Erythroblast (primary cell): ENCODE results near the gene ADCK1.
"Not testable (repeated sequence)": the region's sequence is repeated elsewhere in the genome, so short reads cannot be mapped to it uniquely, and the experiment has no call there.

Experiments used
- DNase-seq, 2 experiments: peaks; one replicate each; lab custom pipeline; 2025; lab: John Stamatoyannopoulos, UW
- GATA1 ChIP-seq: IDR thresholded peaks from 2 replicates; pipeline ENCODE4 v1.6.1; 2011; ENCODE audit warnings: low read depth, mild to moderate bottlenecking, control low read depth, low read length, moderate library complexity
- POLR2A ChIP-seq: IDR thresholded peaks from 2 replicates; pipeline ENCODE4 v1.6.1; 2011; ENCODE audit warnings: mild to moderate bottlenecking, low read length

Gene ADCK1

GRCh38 chr14:77799863-77800730 is at the start of gene ADCK1:
ADCK1 (plus strand) TSS chr14:77800109; CDS start chr14:77818979, 18,870 bp downstream.
- DNase-seq = peak; percentile 88 to 90
- TF ChIP-seq POLR2A (peak; percentile 80), GATA1 (no peak)

GRCh38 chr14:77752266-77752665 is 47.6 kb upstream of the ADCK1 start:
- DNase-seq = no peak
- no peak for TF ChIP-seq POLR2A

GRCh38 chr14:77752799-77753516 is 47.0 kb upstream of the ADCK1 start:
- no peak for TF ChIP-seq GATA1
- TF ChIP-seq POLR2A = no peak

GRCh38 chr14:77760381-77761204 is 39.3 kb upstream of the ADCK1 start, which contains the start of gene SNW1:
SNW1 (minus strand) TSS chr14:77761156; CDS start chr14:77761127, 29 bp downstream.
- no peak for TF ChIP-seq GATA1
- peak; percentile 96 for TF ChIP-seq POLR2A
- peak; percentile 83 to 89 for DNase-seq

More at GRCh38 chr14:77752799-77753516, 47.0 kb upstream of the ADCK1 start:
- peak in 1 of 2 experiments; percentile 6 for DNase-seq

GRCh38 chr14:77761205-77761931 is 38.5 kb upstream of the ADCK1 start:
- TF ChIP-seq POLR2A = peak; percentile 71
- TF ChIP-seq GATA1 = no peak
- peak; percentile 97 for DNase-seq

GRCh38 chr14:77763316-77763715 is 36.6 kb upstream of the ADCK1 start:
- DNase-seq = no peak
- TF ChIP-seq GATA1 (no peak), POLR2A (no peak)

GRCh38 chr14:77763978-77764377 is 35.9 kb upstream of the ADCK1 start:
- DNase-seq = no peak
- TF ChIP-seq GATA1 = no peak
- TF ChIP-seq POLR2A = no peak

GRCh38 chr14:77768442-77769069 is 31.4 kb upstream of the ADCK1 start:
- peak in 1 of 2 experiments; percentile 26 for DNase-seq

- not testable (repeated sequence) for DNase-seq
These were observed 25.9 kb upstream of the ADCK1 start for GRCh38 chr14:77773966-77774365.

GRCh38 chr14:77782202-77782601 is 17.7 kb upstream of the ADCK1 start:
- TF ChIP-seq POLR2A (no peak), GATA1 (no peak)

GRCh38 chr14:77786148-77786547 is 13.8 kb upstream of the ADCK1 start:
- no peak for DNase-seq
- TF ChIP-seq GATA1 (no peak), POLR2A (no peak)

More at GRCh38 chr14:77782202-77782601, 17.7 kb upstream of the ADCK1 start:
- DNase-seq = no peak

GRCh38 chr14:77790566-77791224 is 9.2 kb upstream of the ADCK1 start:
- DNase-seq = no peak
- no peak for TF ChIP-seq GATA1
- TF ChIP-seq POLR2A = no peak

- TF ChIP-seq GATA1 (no peak), POLR2A (no peak)
- no peak for DNase-seq
These were observed 8.7 kb upstream of the ADCK1 start for GRCh38 chr14:77791225-77791600.

- not testable (repeated sequence) for DNase-seq
These were observed 6.7 kb upstream of the ADCK1 start for GRCh38 chr14:77793255-77793654.
